ENCODE measurements around the gene SLC1A2. TPM values are rescaled to one million over a fixed set of nuclear protein-coding genes. Genes with fewer than 3 reads are reported as not detected.

SLC1A2 gene
- total RNA-seq, 1 experiment from 2014 or later: 0.50 TPM

- WGBS (ENCODE audit: extremely low coverage, insufficient read length, low lambda C conversion rate): 100% methylated on average over 2 of the region's 3 CpGs
- no peak overlapping the region for H3K14ac ChIP-seq (ENCODE audit: insufficient read depth, low read length)
- H3K27ac ChIP-seq (ENCODE audit: insufficient read length, low read depth, low read length): no peak overlapping the region
- H2BK120ac ChIP-seq (ENCODE audit: low read depth, low read length, poor library complexity, severe bottlenecking): no peak overlapping the region
- H3K27me3 ChIP-seq (ENCODE audit: insufficient read depth, low read length): no peaks in the 10 kb centered on the region
- H3T11ph ChIP-seq (ENCODE audit: low read length): no peak overlapping the region
- H2AFZ ChIP-seq (ENCODE audit: low read length): no peak overlapping the region
- no peak overlapping the region for H3K4ac ChIP-seq (ENCODE audit: low read depth, low read length)
- no peak overlapping the region for H3K27ac Mint-ChIP-seq
- H3K23me2 ChIP-seq (ENCODE audit: insufficient read length, low read depth, low read length, poor library complexity, severe bottlenecking): no peaks in the 10 kb centered on the region
- no peaks in the 10 kb centered on the region for H3K79me2 ChIP-seq (ENCODE audit: insufficient read depth, low read length)
- H4K5ac ChIP-seq (ENCODE audit: insufficient read length, low read depth, low read length): no peak overlapping the region
- H2BK5ac ChIP-seq (ENCODE audit: insufficient read length, low read length): no peak overlapping the region
- no peak overlapping the region for H3K23ac ChIP-seq (ENCODE audit: insufficient read length, low read depth, low read length)
- DNase-seq: no peak
- H3K4me1 ChIP-seq (ENCODE audit: insufficient read depth, low read length): no peaks in the 10 kb centered on the region
- TF ChIP-seq, protein P1, sequence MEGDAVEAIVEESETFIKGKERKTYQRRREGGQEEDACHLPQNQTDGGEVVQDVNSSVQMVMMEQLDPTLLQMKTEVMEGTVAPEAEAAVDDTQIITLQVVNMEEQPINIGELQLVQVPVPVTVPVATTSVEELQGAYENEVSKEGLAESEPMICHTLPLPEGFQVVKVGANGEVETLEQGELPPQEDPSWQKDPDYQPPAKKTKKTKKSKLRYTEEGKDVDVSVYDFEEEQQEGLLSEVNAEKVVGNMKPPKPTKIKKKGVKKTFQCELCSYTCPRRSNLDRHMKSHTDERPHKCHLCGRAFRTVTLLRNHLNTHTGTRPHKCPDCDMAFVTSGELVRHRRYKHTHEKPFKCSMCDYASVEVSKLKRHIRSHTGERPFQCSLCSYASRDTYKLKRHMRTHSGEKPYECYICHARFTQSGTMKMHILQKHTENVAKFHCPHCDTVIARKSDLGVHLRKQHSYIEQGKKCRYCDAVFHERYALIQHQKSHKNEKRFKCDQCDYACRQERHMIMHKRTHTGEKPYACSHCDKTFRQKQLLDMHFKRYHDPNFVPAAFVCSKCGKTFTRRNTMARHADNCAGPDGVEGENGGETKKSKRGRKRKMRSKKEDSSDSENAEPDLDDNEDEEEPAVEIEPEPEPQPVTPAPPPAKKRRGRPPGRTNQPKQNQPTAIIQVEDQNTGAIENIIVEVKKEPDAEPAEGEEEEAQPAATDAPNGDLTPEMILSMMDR (conservative IDR thresholded peaks at IDR 0.05): no peak
- no peaks in the 10 kb centered on the region for H3K9me3 ChIP-seq (ENCODE audit: control insufficient read depth, low read depth, low read length)
- H4K20me1 ChIP-seq (ENCODE audit: control insufficient read depth, insufficient read depth, insufficient read length): no peaks in the 10 kb centered on the region
- no peak overlapping the region for H2BK12ac ChIP-seq (ENCODE audit: insufficient read length, low read depth, low read length)
- H4K91ac ChIP-seq (ENCODE audit: insufficient read length, low read depth, low read length): no peak overlapping the region
- no peak overlapping the region for H3K4me3 Mint-ChIP-seq
- no peaks in the 10 kb centered on the region for H3K9me3 Mint-ChIP-seq
- no peak overlapping the region for H4K8ac ChIP-seq (replicated peaks; ENCODE audit: insufficient read length, low read depth, low read length)
- H2BK15ac ChIP-seq (ENCODE audit: low read depth, low read length): no peak overlapping the region
- H3K79me1 ChIP-seq (ENCODE audit: insufficient read depth, low read depth, low read length, poor library complexity, severe bottlenecking): no peaks in the 10 kb centered on the region
- no peak overlapping the region for H3K18ac ChIP-seq (ENCODE audit: insufficient read length, low read depth, low read length)
- H3K27me3 Mint-ChIP-seq (ENCODE audit: low read depth): peaks cover 53% of the 10 kb centered on the region
- no peak overlapping the region for H3K4me2 ChIP-seq (ENCODE audit: insufficient read depth, insufficient read length, low read length)
- no peak overlapping the region for H2AK5ac ChIP-seq (ENCODE audit: insufficient read length, low read length)
- H3K4me1 Mint-ChIP-seq: no peaks in the 10 kb centered on the region
- H2BK20ac ChIP-seq (ENCODE audit: low read depth, low read length, poor library complexity, severe bottlenecking): no peak overlapping the region
- H3K9ac ChIP-seq (ENCODE audit: extremely low read depth, insufficient read length, low read length): no peak overlapping the region
- no peaks in the 10 kb centered on the region; a peak in 1 of 7 replicates for H3K36me3 Mint-ChIP-seq (ENCODE audit: insufficient read depth in 1 of 3, low read depth in 3 of 3)
- H3K56ac ChIP-seq (ENCODE audit: insufficient read length, low read depth, low read length): no peak overlapping the region
These were observed 14.2 kb upstream of the SLC1A2 start for GRCh38 chr11:35433588-35433987.

All from H9 (cell line).